IPS-15b (cell line): ENCODE results near the gene BRD8.
A peak's percentile ranks its signal among the peaks of the same experiment; 100 is the strongest.
"Not testable (repeated sequence)": the region's sequence is repeated elsewhere in the genome, so short reads cannot be mapped to it uniquely, and the experiment has no call there.

ENCODE experiments used
- H3K27me3 ChIP-seq: one replicate; pipeline ENCODE4 v1.6.1; 2013; ENCODE audit warnings: low read length; ENCODE audit not compliant: control insufficient read depth, insufficient read depth
- H3K36me3 ChIP-seq: one replicate; pipeline ENCODE4 v1.6.1; 2013; ENCODE audit warnings: low read length; ENCODE audit not compliant: control insufficient read depth, insufficient read depth
- H3K4me1 ChIP-seq: one replicate; pipeline ENCODE4 v1.6.1; 2013; ENCODE audit warnings: mild to moderate bottlenecking, low read length; ENCODE audit not compliant: control insufficient read depth, insufficient read depth
- H3K4me3 ChIP-seq: one replicate; pipeline ENCODE4 v1.5.1; 2013; ENCODE audit warnings: low read depth, low read length
- H3K9ac ChIP-seq: one replicate; pipeline ENCODE4 v1.6.1; 2013; ENCODE audit warnings: low read depth, mild to moderate bottlenecking, low read length
- H3K9me3 ChIP-seq: one replicate; pipeline ENCODE4 v1.6.1; 2013; ENCODE audit warnings: mild to moderate bottlenecking, low read length; ENCODE audit not compliant: control insufficient read depth, insufficient read depth

The BRD8 gene

DNA sequence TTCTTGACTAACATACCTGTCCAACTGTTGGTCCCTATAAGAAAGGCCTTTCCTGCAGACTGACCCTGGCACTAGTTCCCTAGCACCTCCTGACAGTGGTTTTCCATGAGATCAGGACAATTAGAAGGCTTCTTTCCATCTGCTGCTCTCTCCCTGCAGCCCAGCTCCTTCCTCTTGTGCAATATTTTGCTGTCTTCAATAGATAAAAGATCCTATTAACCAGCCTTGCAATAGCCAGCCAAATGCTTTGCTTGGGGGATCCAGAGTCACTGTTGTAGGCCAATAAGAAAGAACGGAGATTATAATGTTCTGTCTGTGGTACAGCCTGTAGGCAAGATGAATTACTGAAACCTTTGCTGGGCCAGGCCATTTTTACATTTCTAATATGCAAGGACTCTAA is 20.8 kb downstream of the BRD8 start:
- H3K36me3 ChIP-seq, result peaks cover 47% of the 10 kb centered on the region
- H3K4me1 ChIP-seq, result no peaks in the 10 kb centered on the region
- no peaks in the 10 kb centered on the region for H3K27me3 ChIP-seq
- H3K9me3 ChIP-seq, result no peaks in the 10 kb centered on the region
- H3K4me3 ChIP-seq, result no peak overlapping the region
- H3K9ac ChIP-seq, result no peak overlapping the region

DNA sequence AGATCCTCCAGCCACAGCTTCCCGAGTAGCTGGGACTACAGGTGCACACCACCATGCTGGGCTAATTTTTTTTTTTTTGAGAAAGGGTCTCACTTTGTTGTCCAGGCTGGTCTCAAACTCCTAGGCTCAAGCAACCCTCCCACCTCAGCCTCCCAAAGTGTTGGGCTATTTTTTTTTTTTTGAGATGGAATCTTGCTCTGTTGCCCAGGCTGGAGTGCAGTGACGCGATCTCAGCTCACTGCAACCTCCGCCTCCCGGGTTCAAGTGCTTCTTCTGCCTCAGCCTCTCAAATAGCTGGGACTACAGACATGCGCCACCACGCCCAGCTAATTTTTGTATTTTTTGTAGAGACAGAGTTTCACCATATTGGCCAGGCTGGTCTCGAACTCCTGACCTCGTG is 22.5 kb downstream of the BRD8 start:
- H3K4me3 ChIP-seq, H3K9me3 ChIP-seq, H3K4me1 ChIP-seq, H3K27me3 ChIP-seq, H3K9ac ChIP-seq: not testable (repeated sequence)
- H3K36me3 ChIP-seq, result peaks cover 31% of the 10 kb centered on the region

DNA sequence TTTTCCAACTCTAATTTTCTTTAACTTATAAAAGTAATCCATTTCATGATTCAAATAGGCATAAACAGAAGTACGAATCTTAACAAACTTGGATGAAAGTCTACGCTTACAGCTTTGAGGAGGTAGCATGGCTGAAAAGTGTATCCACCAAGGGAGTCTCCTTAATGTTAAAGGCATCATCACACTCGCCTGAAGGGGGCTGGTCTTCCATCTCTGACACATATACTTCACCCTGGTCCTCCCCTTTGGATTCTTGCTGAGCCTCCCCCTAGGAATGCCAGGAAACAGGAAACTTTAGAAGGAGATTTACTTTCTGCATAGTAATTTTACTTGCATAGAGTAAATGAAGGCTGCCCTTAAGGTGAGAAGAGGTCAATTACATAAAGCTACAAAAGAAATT is 28.9 kb downstream of the BRD8 start:
- Histone ChIP-seq H3K27me3 (no peaks in the 10 kb centered on the region), H3K36me3 (no peaks in the 10 kb centered on the region), H3K4me3 (no peak overlapping the region), H3K9me3 (no peaks in the 10 kb centered on the region), H3K4me1 (no peaks in the 10 kb centered on the region), H3K9ac (no peak overlapping the region)

DNA sequence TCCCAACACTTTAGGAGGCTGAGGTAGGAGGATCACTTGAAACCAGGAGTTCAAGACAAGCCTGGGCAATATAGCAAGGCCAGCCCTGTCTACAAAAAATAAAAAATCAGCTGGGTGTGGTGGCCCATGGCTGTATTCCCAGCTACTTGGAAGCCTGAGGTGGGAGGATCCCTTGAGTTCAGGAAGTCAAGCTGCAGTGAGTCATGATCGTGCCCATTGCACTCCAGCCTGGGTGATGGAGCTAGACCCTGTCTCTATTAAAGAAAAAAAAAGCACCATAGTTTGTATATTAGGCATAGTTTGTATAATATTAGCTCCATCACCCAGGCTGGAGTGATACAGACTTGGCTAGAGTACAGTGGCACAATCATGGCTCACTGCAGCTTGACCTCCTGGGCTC is 29.6 kb downstream of the BRD8 start:
- Histone ChIP-seq H3K36me3 (no peaks in the 10 kb centered on the region), H3K9me3 (no peaks in the 10 kb centered on the region), H3K4me3 (no peak overlapping the region), H3K27me3 (no peaks in the 10 kb centered on the region), H3K9ac (no peak overlapping the region), H3K4me1 (no peaks in the 10 kb centered on the region)

DNA sequence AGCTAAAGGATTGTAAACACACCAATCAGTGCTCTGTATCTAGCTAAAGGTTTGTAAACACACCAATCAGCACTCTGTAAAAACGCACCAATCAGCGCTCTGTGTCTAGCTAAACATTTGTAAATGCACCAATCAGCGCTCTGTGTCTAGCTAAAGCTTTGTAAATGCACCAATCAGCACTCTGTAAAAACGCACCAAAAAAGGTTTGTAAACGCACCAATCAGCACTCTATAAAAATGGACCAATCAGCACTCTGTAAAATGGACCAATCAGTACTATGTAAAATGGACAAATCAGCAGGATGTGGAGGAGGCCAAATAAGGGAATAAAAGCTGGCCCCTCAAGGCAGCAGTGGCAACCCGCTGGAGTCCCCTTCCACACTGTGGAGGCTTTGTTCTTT is 34.9 kb downstream of the BRD8 start:
- not testable (repeated sequence) for H3K36me3 ChIP-seq, H3K9me3 ChIP-seq, H3K4me3 ChIP-seq, H3K9ac ChIP-seq, H3K27me3 ChIP-seq, H3K4me1 ChIP-seq

DNA sequence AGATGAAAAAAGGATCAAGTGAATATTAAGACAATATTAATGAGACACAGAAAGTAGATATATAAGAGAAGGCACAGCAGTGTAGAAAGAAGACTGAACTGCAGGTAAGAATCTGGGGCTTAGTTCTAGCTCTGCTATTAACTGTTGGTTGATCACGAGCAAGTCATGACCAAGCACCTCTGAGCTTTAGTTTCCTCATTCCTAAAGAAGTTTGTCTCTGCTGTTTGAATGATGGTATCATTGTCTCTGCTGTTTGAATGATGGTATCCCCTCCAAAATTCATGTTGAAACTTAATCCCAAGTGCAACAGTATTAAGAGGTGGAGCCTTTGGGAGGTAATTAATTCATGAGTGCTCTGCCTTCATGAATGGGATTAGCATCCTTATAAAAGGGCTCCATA is 36.7 kb downstream of the BRD8 start:
- Histone ChIP-seq H3K9ac (no peak overlapping the region), H3K4me3 (no peak overlapping the region), H3K27me3 (no peaks in the 10 kb centered on the region), H3K36me3 (no peaks in the 10 kb centered on the region), H3K4me1 (no peaks in the 10 kb centered on the region), H3K9me3 (no peaks in the 10 kb centered on the region)

DNA sequence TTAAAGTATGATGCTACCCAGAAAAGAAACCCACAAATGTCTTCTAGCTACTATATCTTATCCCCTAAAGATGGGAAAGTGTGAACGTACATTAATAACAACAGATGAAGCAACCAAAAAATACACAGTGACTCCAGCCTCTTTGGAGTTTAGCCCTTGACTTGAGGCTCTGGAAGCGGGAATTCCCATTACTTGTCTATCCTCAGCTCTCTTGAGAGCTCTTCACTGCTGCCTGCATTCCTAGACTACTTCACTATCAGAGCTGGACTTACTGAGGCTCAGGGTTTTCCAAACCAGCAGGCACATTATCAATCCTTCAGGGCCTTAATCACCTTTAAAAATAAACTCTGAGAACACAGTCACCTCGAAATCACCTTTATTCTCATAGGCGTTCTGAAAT is 38.2 kb downstream of the BRD8 start:
- no peaks in the 10 kb centered on the region for H3K9me3 ChIP-seq
- no peak overlapping the region for H3K4me3 ChIP-seq
- H3K4me1 ChIP-seq, result no peaks in the 10 kb centered on the region
- H3K27me3 ChIP-seq, result no peaks in the 10 kb centered on the region
- no peaks in the 10 kb centered on the region for H3K36me3 ChIP-seq
- H3K9ac ChIP-seq, result no peak overlapping the region

DNA sequence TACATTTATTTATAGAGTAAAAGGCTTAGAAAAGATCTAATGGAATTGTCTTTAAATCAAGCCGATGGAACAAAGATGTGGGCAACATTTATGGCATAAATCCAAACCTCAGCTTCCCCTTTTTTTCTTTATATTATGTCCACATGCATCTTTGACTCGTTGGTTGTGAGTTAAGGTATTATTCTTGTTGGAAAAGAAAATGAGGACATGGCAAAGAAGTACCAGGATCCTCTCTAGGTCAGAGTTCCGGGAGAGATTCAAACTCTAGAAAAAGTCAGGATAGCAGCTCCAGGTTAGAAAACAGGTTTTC is 38.7 kb downstream of the BRD8 start:
- no peak overlapping the region for H3K9ac ChIP-seq
- no peaks in the 10 kb centered on the region for H3K36me3 ChIP-seq
- H3K4me1 ChIP-seq, result no peaks in the 10 kb centered on the region
- no peaks in the 10 kb centered on the region for H3K9me3 ChIP-seq
- peak overlapping the region; percentile 74 for H3K4me3 ChIP-seq
- no peaks in the 10 kb centered on the region for H3K27me3 ChIP-seq

DNA sequence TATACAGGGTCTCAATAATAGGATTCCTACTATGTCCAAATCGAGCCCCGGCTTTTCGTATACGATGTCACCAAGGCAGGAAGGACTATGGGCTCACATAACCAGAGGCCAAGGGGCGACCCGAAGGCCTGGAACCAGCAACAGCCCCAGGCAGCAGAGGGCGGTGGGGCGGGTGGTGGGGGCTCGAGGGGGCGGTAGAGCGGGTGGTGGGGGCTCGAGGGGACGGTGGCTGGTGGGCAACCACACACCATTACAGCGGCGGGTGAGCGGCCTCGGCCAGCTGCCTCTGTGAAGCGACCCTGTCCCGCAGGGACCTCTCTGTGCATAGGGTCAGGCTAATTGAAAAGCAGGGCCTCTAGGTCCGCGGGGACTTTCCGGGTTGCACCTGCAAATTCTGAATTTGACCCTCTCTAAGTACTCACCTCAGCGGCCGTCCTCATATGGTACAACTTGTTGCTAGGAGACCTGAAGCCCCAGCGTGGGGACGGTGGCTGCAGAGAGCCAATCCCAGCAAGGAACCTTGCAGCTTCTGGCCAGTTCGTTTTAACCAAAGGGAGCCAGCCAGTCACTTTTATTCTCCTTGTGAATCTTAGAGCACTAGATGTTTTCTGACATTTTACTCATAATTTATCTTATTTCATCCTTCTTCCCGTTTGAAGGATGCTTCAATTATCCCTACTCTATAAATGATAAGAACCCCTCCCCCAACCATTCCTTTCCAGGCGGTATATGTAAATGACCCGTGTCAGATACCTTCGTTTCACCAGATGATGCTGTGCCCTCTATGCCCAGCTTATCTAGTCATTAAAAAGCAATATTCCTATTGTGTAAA is 39.3 kb downstream of the BRD8 start, which contains the start of gene NME5:
NME5 (minus strand) TSS at position 480 of the 832 bp plus-strand sequence. CDS start 648 bp downstream, outside the sequence.
- no peaks in the 10 kb centered on the region for H3K36me3 ChIP-seq
- no peaks in the 10 kb centered on the region for H3K9me3 ChIP-seq
- no peaks in the 10 kb centered on the region for H3K4me1 ChIP-seq
- no peaks in the 10 kb centered on the region for H3K27me3 ChIP-seq
- H3K9ac ChIP-seq, result no peak within 1 kb of the TSS
- peak within 1 kb of the TSS; percentile 74 for H3K4me3 ChIP-seq

DNA sequence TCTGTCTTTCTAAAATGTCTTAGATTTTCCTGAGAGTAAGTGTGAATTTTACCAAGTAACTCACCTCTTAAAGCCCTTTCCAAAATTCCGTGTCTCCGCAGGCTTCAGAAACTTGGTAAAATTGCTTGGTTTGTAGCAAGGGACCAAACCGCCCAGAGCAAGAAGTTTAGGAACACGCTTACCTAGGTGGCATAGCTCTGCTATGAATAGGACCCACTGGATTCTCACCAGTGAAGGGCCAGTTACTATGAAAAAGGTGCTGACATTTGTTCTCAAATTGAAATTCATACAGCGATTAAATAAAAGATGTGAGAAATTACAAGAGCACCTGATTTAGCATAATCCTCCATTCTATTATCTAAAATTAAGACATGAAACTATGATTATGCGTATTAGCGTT is 45.9 kb downstream of the BRD8 start:
- no peak overlapping the region for H3K9ac ChIP-seq

DNA sequence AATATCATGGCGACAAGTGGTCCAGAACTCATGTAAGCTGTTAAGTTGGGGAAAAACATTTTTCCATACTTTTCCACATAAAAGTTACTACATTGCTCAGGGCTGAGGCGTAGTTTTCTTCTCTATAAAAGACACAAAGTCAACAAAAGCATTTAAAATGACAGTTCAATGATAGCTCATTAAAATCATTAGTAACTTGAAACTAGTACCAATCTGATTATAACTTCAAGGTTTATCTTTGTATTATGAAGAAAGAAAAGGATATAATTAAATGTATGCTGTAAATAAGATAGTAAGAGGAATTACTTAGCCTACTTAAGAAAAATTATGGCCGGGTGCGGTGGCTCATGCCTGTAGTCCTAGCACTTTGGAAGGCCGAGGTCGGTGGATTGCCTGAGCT is 49.1 kb downstream of the BRD8 start:
- no peak overlapping the region for H3K9ac ChIP-seq
- H3K9me3 ChIP-seq, result no peaks in the 10 kb centered on the region
- H3K4me1 ChIP-seq, result no peaks in the 10 kb centered on the region
- no peak overlapping the region for H3K4me3 ChIP-seq
- H3K27me3 ChIP-seq, result no peaks in the 10 kb centered on the region
- no peaks in the 10 kb centered on the region for H3K36me3 ChIP-seq

More for the DNA sequence above, 45.9 kb downstream of the BRD8 start:
- no peaks in the 10 kb centered on the region for H3K27me3 ChIP-seq
- peak overlapping the region; percentile 49 for H3K4me3 ChIP-seq
- H3K9me3 ChIP-seq, result no peaks in the 10 kb centered on the region
- no peaks in the 10 kb centered on the region for H3K36me3 ChIP-seq
- H3K4me1 ChIP-seq, result no peaks in the 10 kb centered on the region

DNA sequence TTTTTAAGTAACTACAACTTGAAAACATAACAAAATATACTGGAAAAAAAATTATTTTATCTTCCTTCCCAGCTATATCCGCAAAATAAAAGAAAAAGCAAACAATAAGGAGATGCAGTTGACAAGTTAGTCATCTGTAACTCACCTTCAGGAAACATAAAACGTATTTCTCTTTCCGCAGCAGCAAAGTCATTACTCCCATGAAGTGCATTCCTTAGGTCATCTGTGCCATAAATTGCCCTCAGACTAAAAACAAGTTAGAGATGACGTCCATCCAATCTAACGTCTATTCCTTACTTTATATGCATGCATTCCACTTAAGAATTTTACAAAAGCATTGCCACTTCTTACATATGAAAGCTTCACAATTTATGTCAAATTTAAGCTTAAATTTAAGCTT is 50.1 kb downstream of the BRD8 start:
- Histone ChIP-seq H3K27me3 (no peaks in the 10 kb centered on the region), H3K36me3 (no peaks in the 10 kb centered on the region), H3K4me3 (no peak overlapping the region), H3K9ac (no peak overlapping the region), H3K4me1 (no peaks in the 10 kb centered on the region), H3K9me3 (no peaks in the 10 kb centered on the region)
